HCT116 (cell line): ENCODE measurements around the gene SRPK3. TPM values are rescaled to one million over a fixed set of nuclear protein-coding genes. Genes with fewer than 3 reads are reported as not detected.

ENCODE experiments used
- ATAC-seq: fragments of 200-7000 bp; cut with Tn5 transposase; 2 replicates; pipeline ENCODE4 v1.9.1; 2020; ENCODE audit warnings: mild to moderate bottlenecking, moderate library complexity
- BruUV-seq: library from RNA; stranded (reverse); fragments of 400-500 nt; replicated peaks from 2 replicates; lab custom pipeline; 2021; lab: Mats Ljungman, UMichigan
- CTCF ChIA-PET: fragments of 300-600 bp; sonication (Branson Sonifier 250); formaldehyde crosslinking; loops from one replicate; lab custom pipeline; 2021; ENCODE audit warnings: antibody characterized with exemption; lab: Charles Lee
- POLR2A ChIA-PET: fragments of 300-600, 350-600 bp; sonication (Branson Sonifier 250); formaldehyde crosslinking; loops from one replicate; lab custom pipeline; 2021; ENCODE audit warnings: antibody characterized with exemption; lab: Charles Lee
- RAD21 ChIA-PET, 2 experiments: fragments of 300-600 bp; sonication (Branson Sonifier 250); formaldehyde crosslinking; loops; one replicate each; lab custom pipeline; 2023; ENCODE audit warnings: low total read pairs in 2 of 2; ENCODE audit not compliant: uncharacterized antibody in 2 of 2, unreplicated experiment in 2 of 2, low non-redundant PET in 1 of 2; lab: Charles Lee
- DNase-seq: peaks from one replicate; pipeline ENCODE4 v3.0.0-alpha.2; 2010; ENCODE audit warnings: low read depth, low spot score
- H2AFZ ChIP-seq: fragments of 200-600 bp; shearing (Covaris generic), sonication (generic); 2 replicates; pipeline ENCODE4 v1.6.1; 2017; ENCODE audit warnings: low read depth, mixed run types, mixed read lengths, antibody characterized with exemption, low read length; ENCODE audit not compliant: poor library complexity, severe bottlenecking
- H3K27ac ChIP-seq: 2 replicates; pipeline ENCODE4 v1.5.1; 2012; ENCODE audit warnings: low read depth, low read length
- H3K27me3 ChIP-seq: fragments of 200-600 bp; sonication (generic); 2 replicates; pipeline ENCODE4 v1.6.1; 2016; ENCODE audit warnings: mixed run types, low read length, mixed read lengths; ENCODE audit not compliant: insufficient read depth
- H3K36me3 ChIP-seq, 2 experiments: fragments of 200-500 bp in 1 of 2; fragments of 200-600 bp in 1 of 2; sonication (Bioruptor generic) in 1 of 2; sonication (generic) in 1 of 2; 2 replicates each; pipeline versions ENCODE4 v1.5.1 to v1.6.1; 2014 to 2016; ENCODE audit warnings: low read length in 2 of 2, inconsistent platforms in 1 of 2, mixed read lengths in 1 of 2, mixed run types in 1 of 2; ENCODE audit not compliant: insufficient read depth in 2 of 2, control insufficient read depth in 1 of 2
- H3K4me1 ChIP-seq, 2 experiments: fragments of 200-600 bp in 1 of 2; sonication (generic) in 1 of 2; 2 replicates each; pipeline versions ENCODE4 v1.5.1 to v1.6.1; 2012 to 2017; ENCODE audit warnings: low read length in 2 of 2, inconsistent platforms in 1 of 2, mild to moderate bottlenecking in 1 of 2, mixed read lengths in 1 of 2, mixed run types in 1 of 2, moderate library complexity in 1 of 2; ENCODE audit not compliant: insufficient read depth in 2 of 2, control insufficient read depth in 1 of 2
- H3K4me2 ChIP-seq: fragments of 200-600 bp; sonication (generic); 2 replicates; pipeline ENCODE4 v1.6.1; 2017; ENCODE audit warnings: mixed run types, low read length, mixed read lengths
- H3K4me3 ChIP-seq, 2 experiments: fragments of 200-600 bp in 1 of 2; sonication (generic) in 1 of 2; replicated peaks in 1 of 2; 2 replicates each; pipeline ENCODE4 v1.5.1; 2011 to 2016; ENCODE audit warnings: low read length in 2 of 2, control low read depth in 1 of 2, low read depth in 1 of 2, mild to moderate bottlenecking in 1 of 2, mixed read lengths in 1 of 2, mixed run types in 1 of 2
- H3K79me2 ChIP-seq: fragments of 200-600 bp; sonication (generic); 2 replicates; pipeline ENCODE4 v1.6.1; 2017; ENCODE audit warnings: mild to moderate bottlenecking, mixed run types, low read length, moderate library complexity, mixed read lengths; ENCODE audit not compliant: insufficient read depth
- H3K9ac ChIP-seq: fragments of 200-600 bp; sonication (generic); 2 replicates; pipeline ENCODE4 v1.6.1; 2016; ENCODE audit warnings: low read length, mixed read lengths
- H3K9me2 ChIP-seq: fragments of 200-600 bp; sonication (generic), shearing (Covaris generic); 2 replicates; pipeline ENCODE4 v1.6.1; 2017; ENCODE audit warnings: mixed run types, mild to moderate bottlenecking, moderate library complexity; ENCODE audit not compliant: insufficient read depth
- H3K9me3 ChIP-seq, 2 experiments: fragments of 200-500 bp in 1 of 2; fragments of 200-600 bp in 1 of 2; sonication (Bioruptor generic) in 1 of 2; sonication (generic) in 1 of 2; 2 replicates each; pipeline ENCODE4 v1.6.1; 2014 to 2017; ENCODE audit warnings: low read length in 2 of 2, mixed read lengths in 2 of 2, inconsistent platforms in 1 of 2, low read depth in 1 of 2, mild to moderate bottlenecking in 1 of 2, mixed run types in 1 of 2, moderate library complexity in 1 of 2; ENCODE audit not compliant: control insufficient read depth in 1 of 2, insufficient read depth in 1 of 2
- H4K20me1 ChIP-seq: fragments of 200-600 bp; sonication (generic), shearing (Covaris generic); 2 replicates; pipeline ENCODE4 v1.6.1; 2017; ENCODE audit warnings: mixed run types, mild to moderate bottlenecking, moderate library complexity; ENCODE audit not compliant: insufficient read depth
- EGR1 ChIP-seq: IDR thresholded peaks from 2 replicates; pipeline ENCODE4 v1.6.1; 2012; ENCODE audit warnings: low read depth
- RAD21 ChIP-seq: IDR thresholded peaks from 2 replicates; pipeline ENCODE4 v1.6.1; 2012; ENCODE audit warnings: low read depth, mild to moderate bottlenecking
- SRF ChIP-seq: IDR thresholded peaks from 2 replicates; pipeline ENCODE4 v1.6.1; 2012; ENCODE audit warnings: low read depth
- YY1 ChIP-seq: IDR thresholded peaks from 2 replicates; pipeline ENCODE4 v1.6.1; 2011; ENCODE audit warnings: low read length, low read depth, moderate library complexity, mild to moderate bottlenecking; ENCODE audit not compliant: insufficient replicate concordance; ENCODE audit errors: extremely low read depth
- ZFX ChIP-seq: fragments of 450-650 bp; IDR thresholded peaks from 2 replicates; pipeline ENCODE4 v1.6.1; 2017
- ZNF274 ChIP-seq: fragments of 200-500 bp; sonication (Bioruptor generic); IDR thresholded peaks from 2 replicates; pipeline ENCODE4 v1.6.1; 2014; ENCODE audit warnings: mild to moderate bottlenecking, low read depth, low read length, inconsistent platforms
- intact Hi-C: fragments of 100-400 bp; cut with micrococcal nuclease; formaldehyde crosslinking; loops from 2 replicates; pipeline ENCODE4 v1.10.0; 2022
- total RNA-seq: library from RNA; stranded (reverse); gene quantifications from one replicate; pipeline ENCODE4 v1.2.1, GENCODE V29; 2021; ENCODE audit not compliant: unreplicated experiment

The SRPK3 gene
- total RNA-seq, 1 experiment from 2014 or later: not detected

GRCh38 chrX:153738056-153738605 is 42.7 kb upstream of the SRPK3 start:
- H3K27ac ChIP-seq: no peak overlapping the region
- H3K4me1 ChIP-seq: no peaks in the 10 kb centered on the region; a peak in 1 of 4 replicates
- BruUV-seq: no TSS peak
- H3K4me2 ChIP-seq: no peak overlapping the region
- ChIA-PET RAD21 (no interaction called here), CTCF (no interaction called here)
- no peaks in the 10 kb centered on the region for H3K36me3 ChIP-seq
- H3K9ac ChIP-seq: no peak overlapping the region
- H3K27me3 ChIP-seq: no peaks in the 10 kb centered on the region
- no peaks in the 10 kb centered on the region for H3K79me2 ChIP-seq
- H3K9me2 ChIP-seq: no peaks in the 10 kb centered on the region
- H2AFZ ChIP-seq: no peak overlapping the region
- TF ChIP-seq RAD21 (no peak), YY1 (no peak), SRF (no peak), ZNF274 (no peak), EGR1 (no peak), ZFX (no peak)
- TF ChIP-seq, all 23 proteins: peak for 0
- no peak overlapping the region for H3K4me3 ChIP-seq
- ATAC-seq: no peak
- no peak for DNase-seq
- POLR2A ChIA-PET: no interaction called here
- intact Hi-C loops: no loop called here
- no peaks in the 10 kb centered on the region for H4K20me1 ChIP-seq
- no peaks in the 10 kb centered on the region for H3K9me3 ChIP-seq

- H3K4me1 ChIP-seq: no peaks in the 10 kb centered on the region; a peak in 1 of 4 replicates
- RAD21 ChIA-PET: no interaction called here
- intact Hi-C loops: no loop called here
Observed at GRCh38 chrX:153739754-153740486, 40.9 kb upstream of the SRPK3 start.

More at GRCh38 chrX:153739754-153740486, 40.9 kb upstream of the SRPK3 start:
- Histone ChIP-seq H3K36me3 (no peaks in the 10 kb centered on the region), H3K79me2 (no peaks in the 10 kb centered on the region), H2AFZ (no peak overlapping the region), H3K9me2 (no peaks in the 10 kb centered on the region), H3K9ac (no peak overlapping the region), H3K4me2 (no peak overlapping the region), H3K27ac (no peak overlapping the region), H4K20me1 (no peaks in the 10 kb centered on the region), H3K27me3 (no peaks in the 10 kb centered on the region), H3K4me3 (no peak overlapping the region), H3K9me3 (no peaks in the 10 kb centered on the region)
- ChIA-PET POLR2A (no interaction called here), CTCF (no interaction called here)
- DNase-seq (no peak), ATAC-seq (no peak)
- BruUV-seq: no TSS peak
- TF ChIP-seq SRF: no peak
